Measurements from ENCODE around the gene ZHX3.

The ZHX3 gene

DNA sequence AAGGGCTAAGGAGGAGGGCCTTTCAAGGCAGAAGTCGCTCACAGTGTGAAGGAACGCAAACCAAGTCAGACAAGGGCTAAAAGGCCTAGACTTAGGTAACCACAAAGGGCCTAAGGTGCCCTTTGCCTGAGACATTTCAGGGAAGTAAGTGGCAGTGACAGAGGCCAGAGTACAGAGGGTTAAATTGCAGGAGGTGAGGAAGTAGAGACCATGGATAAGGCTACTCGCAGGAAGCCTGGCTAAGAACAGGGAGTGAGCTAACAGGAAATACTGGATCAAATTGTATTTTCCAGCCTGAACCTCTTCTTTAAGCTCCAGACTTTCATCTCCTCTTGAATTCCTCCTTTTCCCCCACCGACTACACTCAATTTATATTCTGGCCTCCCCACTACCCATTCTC is 16.6 kb downstream of the ZHX3 start:
- no peak for ATAC-seq
- Mint-ChIP-seq H3K27ac (peak overlapping the region; percentile 54), H3K4me1 (peaks cover 7% of the 10 kb centered on the region), H3K9me3 (no peaks in the 10 kb centered on the region), H3K36me3 (no peaks in the 10 kb centered on the region), H3K27me3 (no peaks in the 10 kb centered on the region), H3K4me3 (no peak overlapping the region)

DNA sequence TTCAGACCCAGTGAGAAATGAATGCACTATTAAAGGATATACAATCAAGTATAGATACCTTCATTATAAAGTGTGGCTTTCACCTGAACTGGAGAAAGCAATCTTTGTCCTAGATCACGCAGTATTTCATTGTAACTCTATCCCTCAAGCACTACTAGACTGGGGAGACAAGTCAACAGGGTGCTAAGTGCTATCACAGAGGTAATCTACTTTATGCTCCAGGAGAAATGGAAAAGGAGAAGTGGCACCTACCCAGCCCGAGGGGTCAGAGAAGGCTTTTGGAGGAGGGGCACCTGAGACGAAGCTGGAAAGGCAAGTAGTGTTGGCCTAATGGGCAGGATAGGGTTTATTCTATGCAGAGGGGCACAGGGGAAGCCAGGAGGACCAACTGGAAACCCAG is 17.1 kb downstream of the ZHX3 start:
- Mint-ChIP-seq H3K4me1 (peaks cover 7% of the 10 kb centered on the region), H3K27me3 (no peaks in the 10 kb centered on the region), H3K36me3 (no peaks in the 10 kb centered on the region), H3K9me3 (no peaks in the 10 kb centered on the region), H3K4me3 (no peak overlapping the region), H3K27ac (peak overlapping the region; percentile 54)
- ATAC-seq: no peak

DNA sequence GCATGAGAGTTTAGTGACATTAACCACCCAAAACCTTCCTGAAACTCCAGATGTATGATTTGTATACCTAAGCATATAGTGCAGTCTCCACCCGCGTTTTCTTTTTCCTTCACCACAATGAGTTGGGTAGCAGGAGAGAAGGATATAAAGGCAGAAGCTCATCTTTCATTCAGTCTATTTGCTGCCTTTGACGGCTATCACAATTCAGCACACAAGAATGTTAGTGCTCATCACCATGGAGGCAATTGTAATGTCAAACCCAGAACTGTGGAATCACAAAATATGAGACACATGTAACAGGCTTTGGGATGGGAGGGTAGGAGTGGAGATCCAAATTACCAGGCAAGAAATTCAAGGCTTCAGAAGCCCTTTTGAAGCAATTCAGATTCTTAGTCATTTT is 17.6 kb downstream of the ZHX3 start:
- no peak overlapping the region for H3K4me3 Mint-ChIP-seq
- ATAC-seq: no peak
- peak overlapping the region; percentile 54 for H3K27ac Mint-ChIP-seq
- H3K36me3 Mint-ChIP-seq: no peaks in the 10 kb centered on the region
- H3K9me3 Mint-ChIP-seq: no peaks in the 10 kb centered on the region
- H3K27me3 Mint-ChIP-seq: no peaks in the 10 kb centered on the region
- peaks cover 7% of the 10 kb centered on the region for H3K4me1 Mint-ChIP-seq

DNA sequence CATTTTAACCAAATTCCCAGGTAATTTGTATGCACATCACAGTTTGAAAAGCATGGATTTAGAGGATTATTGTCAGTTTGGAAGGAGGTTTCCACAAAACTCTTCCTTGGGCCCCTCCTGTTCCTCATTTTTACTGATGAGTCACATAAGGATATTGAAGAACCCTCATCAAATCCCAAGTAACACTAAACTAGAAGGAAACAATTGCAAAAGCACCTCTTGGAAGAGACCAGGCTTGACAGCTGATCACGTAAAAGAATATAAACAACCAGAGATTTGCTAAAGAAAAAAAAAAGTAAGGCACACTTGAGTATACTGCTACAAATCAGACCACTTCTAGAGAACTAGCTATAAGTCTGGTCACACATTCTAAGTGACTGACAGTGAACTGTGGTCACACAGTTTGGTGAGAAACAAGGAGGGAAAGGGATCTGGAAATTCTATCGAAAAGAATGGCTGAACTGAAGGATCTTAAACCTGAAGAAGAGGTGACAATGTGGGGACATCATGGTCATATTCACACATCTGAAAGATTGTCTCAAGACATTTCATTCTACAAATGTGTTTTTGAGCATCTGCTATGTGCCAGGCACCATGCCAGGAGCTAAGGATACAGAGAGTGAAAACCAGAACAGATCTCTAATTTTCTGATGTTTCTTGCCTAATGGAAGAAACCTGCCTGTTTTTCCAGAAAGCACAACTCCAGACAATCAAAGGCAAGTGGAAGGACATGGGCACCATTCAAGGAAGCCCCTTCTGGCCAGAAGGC is 24.1 kb downstream of the ZHX3 start:
- no peak for ATAC-seq
- no peak overlapping the region for H3K27ac Mint-ChIP-seq
- no peaks in the 10 kb centered on the region for H3K27me3 Mint-ChIP-seq
- no peaks in the 10 kb centered on the region for H3K36me3 Mint-ChIP-seq
- H3K9me3 Mint-ChIP-seq: no peaks in the 10 kb centered on the region
- no peak overlapping the region for H3K4me3 Mint-ChIP-seq
- H3K4me1 Mint-ChIP-seq: peaks cover 5% of the 10 kb centered on the region

DNA sequence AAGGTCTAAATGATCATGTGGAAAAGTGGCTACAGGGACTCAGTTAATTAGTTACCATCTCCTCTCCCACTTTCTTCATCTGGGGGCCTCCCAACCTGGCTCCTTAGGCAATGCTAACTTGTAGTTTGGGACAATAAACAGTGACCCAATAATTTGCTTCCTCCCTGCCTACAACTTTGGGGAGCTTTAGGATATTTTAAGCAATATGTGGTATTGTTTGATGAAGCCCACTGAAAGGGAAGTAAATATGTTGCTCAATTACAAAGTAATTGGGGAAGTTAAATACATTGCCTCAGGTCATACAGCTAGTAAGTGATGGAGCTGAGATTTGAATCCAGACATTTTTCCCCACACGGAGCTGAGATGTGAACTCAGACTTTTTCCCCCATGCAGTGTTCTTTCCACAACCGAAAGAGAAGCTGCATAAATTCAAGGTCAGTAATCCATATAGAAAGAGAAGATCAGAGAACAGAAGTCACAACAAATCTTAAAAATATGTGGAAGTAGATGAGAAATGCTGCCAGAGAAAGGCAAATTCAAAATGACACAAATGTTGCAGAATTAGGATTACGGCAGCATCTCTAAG is 26.6 kb downstream of the ZHX3 start:
- H3K4me3 Mint-ChIP-seq: no peak overlapping the region
- H3K4me1 Mint-ChIP-seq: peaks cover 5% of the 10 kb centered on the region
- H3K9me3 Mint-ChIP-seq: peaks cover 11% of the 10 kb centered on the region
- H3K27ac Mint-ChIP-seq: no peak overlapping the region
- no peak for ATAC-seq
- peaks cover 14% of the 10 kb centered on the region for H3K36me3 Mint-ChIP-seq
- H3K27me3 Mint-ChIP-seq: no peaks in the 10 kb centered on the region

DNA sequence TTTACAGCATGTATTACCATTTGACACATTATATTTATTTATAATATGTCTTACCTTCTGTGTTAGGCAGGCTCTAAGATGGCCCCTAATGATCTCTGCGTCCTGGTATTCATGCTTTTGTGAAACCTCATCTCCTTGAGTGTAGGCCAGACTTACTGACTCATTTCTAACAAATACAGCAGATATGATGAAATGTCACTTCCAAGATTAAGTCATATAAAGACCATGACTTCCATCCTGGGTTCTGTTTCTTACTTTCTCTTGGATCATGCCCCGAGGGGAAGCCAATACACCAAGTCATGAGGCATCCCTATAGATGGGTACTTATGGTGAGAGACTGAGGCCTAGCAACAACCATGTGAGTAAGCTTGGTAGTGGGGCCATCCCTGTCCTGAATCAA is 30.2 kb downstream of the ZHX3 start:
- no peaks in the 10 kb centered on the region for H3K27me3 Mint-ChIP-seq
- peaks cover 11% of the 10 kb centered on the region for H3K9me3 Mint-ChIP-seq
- no peak overlapping the region for H3K27ac Mint-ChIP-seq
- H3K4me3 Mint-ChIP-seq: no peak overlapping the region
- H3K4me1 Mint-ChIP-seq: peaks cover 5% of the 10 kb centered on the region
- no peak for ATAC-seq
- H3K36me3 Mint-ChIP-seq: peaks cover 14% of the 10 kb centered on the region

DNA sequence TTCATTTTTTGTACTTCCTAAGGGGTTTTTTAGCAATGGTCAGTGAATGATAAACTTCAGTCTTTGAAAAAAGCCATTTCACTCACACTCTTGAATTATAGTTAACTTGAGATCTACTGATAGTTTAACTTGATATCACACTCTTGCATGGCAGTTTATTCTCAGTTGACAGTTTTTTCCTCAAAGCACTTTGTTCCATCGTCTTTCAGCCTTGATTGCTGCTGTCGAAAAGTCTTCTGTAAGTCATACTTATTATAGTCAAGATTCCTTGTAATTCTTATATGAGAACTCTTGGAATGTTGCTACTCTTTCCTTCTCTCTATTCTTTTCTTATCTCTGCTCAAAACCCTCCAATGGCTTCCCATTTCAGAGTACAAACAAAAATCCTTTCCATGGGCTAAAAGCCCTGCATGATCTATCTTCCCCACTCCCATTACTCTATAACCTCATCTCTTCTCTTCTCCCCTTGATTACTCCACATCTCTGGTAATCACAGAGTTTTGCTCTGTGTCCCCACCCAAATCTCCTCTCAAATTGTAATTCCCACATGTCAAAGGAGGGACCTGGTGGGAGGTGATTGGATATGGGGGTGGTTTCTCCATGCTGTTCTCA is 31.2 kb downstream of the ZHX3 start:
- Mint-ChIP-seq H3K9me3 (peaks cover 11% of the 10 kb centered on the region), H3K27me3 (no peaks in the 10 kb centered on the region), H3K36me3 (peaks cover 14% of the 10 kb centered on the region), H3K27ac (no peak overlapping the region), H3K4me3 (no peak overlapping the region), H3K4me1 (peaks cover 5% of the 10 kb centered on the region)
- no peak for ATAC-seq

DNA sequence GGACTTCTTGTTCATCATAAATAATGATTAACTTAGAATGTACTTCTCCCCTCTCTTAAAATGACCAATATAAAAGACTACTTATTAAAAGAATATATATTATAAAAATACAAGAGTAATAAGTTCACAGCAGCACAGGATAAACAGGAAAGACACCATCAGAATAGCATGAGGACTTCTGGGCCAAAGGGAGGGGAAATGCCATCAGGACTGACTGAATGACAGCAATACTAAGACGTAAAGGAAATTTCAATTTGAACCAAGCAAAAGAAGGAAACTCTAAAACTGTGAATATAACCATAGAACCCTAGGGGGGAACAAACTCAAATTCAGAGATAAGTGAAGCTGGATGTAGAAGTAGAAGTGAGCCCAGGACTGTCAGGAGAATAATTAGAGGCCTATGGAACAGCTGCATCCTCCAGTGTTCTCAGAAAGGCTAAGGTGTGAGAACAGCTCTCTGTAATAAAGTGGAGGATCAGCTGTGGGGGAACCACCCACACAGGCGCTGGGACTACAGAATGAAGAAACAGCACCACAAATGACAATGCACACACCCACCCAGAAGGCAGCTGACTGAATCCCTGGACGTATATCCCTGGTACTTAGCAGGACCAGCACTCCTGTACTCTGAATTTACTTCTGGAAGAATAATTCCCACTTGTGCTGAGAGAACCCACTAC is 37.8 kb downstream of the ZHX3 start:
- no peaks in the 10 kb centered on the region for H3K9me3 Mint-ChIP-seq
- H3K36me3 Mint-ChIP-seq: no peaks in the 10 kb centered on the region
- H3K27me3 Mint-ChIP-seq: no peaks in the 10 kb centered on the region
- ATAC-seq: no peak
- no peak overlapping the region for H3K4me3 Mint-ChIP-seq
- H3K4me1 Mint-ChIP-seq: peaks cover 8% of the 10 kb centered on the region
- no peak overlapping the region for H3K27ac Mint-ChIP-seq

DNA sequence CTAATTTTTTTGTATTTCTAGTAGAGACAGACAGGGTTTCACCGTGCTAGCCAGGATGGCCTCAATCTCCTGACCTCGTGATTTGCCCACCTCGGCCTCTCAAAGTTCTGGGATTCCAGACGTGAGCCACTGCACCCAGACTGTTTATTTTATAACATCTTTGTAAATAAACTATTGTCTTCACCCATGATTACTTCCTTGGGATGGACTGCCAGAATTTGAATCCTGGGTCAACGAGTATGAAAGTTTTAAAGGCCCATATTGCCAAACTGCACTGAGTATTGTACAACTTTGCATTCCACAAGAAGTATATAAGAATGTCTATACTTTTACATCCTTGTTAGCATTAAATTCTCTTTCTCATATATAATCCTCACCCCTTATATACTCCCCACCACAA is 38.6 kb downstream of the ZHX3 start:
- H3K9me3 Mint-ChIP-seq: no peaks in the 10 kb centered on the region
- H3K36me3 Mint-ChIP-seq: peaks cover 5% of the 10 kb centered on the region
- H3K27ac Mint-ChIP-seq: no peak overlapping the region
- H3K27me3 Mint-ChIP-seq: no peaks in the 10 kb centered on the region
- ATAC-seq: no peak
- peaks cover 8% of the 10 kb centered on the region for H3K4me1 Mint-ChIP-seq
- H3K4me3 Mint-ChIP-seq: no peak overlapping the region

DNA sequence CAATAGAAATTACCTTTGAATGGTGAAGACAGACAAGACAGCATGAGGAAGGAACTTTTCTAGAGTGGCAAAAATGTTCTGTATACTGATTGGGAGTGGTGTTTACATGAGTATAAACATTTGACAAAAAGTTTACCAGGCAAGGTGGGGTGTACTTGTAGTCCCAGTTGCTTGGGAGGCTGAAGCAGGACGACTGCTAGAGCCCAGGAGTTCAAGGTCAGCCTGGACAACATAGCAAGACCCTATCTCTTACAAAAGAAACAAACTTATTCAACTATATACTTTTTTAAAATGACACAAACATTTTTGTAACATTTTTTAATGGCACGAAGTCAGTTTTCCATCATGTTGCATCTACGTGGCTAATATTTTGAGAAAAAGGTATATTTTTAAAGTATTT is 40.5 kb downstream of the ZHX3 start:
- H3K9me3 Mint-ChIP-seq: no peaks in the 10 kb centered on the region
- H3K4me3 Mint-ChIP-seq: no peak overlapping the region
- no peaks in the 10 kb centered on the region for H3K27me3 Mint-ChIP-seq
- H3K27ac Mint-ChIP-seq: no peak overlapping the region
- peaks cover 5% of the 10 kb centered on the region for H3K36me3 Mint-ChIP-seq
- H3K4me1 Mint-ChIP-seq: peaks cover 16% of the 10 kb centered on the region
- no peak for ATAC-seq

DNA sequence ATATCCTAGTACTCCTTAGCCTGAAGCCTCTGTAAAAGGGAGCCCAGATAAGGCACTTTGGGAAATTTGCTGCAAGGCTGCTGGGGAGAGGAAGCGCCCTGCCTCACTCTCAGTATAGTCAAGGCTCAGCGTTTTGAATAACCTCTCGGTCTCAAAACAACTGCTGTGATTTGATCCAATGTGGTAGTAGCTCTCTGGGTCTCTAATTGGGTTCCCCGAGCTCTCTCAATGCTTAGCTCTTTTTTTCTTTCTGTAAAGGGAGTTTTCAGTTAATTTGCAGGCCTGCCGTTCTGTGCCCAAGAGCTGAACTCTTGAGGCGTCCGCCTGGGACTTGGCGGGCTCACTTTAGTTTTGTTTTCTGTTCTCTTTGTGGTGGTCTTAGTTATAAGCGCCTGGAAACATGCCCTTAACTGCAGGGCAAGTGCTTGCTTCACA is 41.2 kb downstream of the ZHX3 start:
- no peak overlapping the region for H3K4me3 Mint-ChIP-seq
- H3K36me3 Mint-ChIP-seq: peaks cover 5% of the 10 kb centered on the region
- H3K4me1 Mint-ChIP-seq: peaks cover 16% of the 10 kb centered on the region
- H3K9me3 Mint-ChIP-seq: no peaks in the 10 kb centered on the region
- no peak overlapping the region for H3K27ac Mint-ChIP-seq
- no peaks in the 10 kb centered on the region for H3K27me3 Mint-ChIP-seq
- no peak for ATAC-seq

DNA sequence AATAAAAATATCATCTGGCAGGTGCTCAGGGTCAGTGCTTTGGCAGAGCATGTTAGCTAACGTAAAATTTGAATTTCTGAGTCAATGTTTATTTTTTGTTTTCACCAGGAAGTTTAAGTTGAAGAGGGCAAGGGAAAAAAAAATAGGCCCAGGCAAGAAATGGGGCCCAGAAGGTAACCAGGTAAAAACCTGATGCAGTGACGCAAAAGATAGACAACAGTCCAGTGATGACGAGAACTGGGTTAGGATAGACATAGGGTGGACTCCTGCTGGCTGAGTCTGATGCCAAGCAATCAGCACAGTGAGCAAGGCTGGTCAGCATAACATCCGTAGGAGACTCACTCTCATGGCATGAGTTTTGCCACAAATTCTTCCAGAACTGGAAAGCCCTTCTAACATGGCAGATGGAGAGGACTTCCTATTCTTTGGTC is 42.2 kb downstream of the ZHX3 start:
- no peak for ATAC-seq
- Mint-ChIP-seq H3K9me3 (no peaks in the 10 kb centered on the region), H3K36me3 (peaks cover 5% of the 10 kb centered on the region), H3K4me3 (no peak overlapping the region), H3K27me3 (no peaks in the 10 kb centered on the region), H3K27ac (no peak overlapping the region), H3K4me1 (peaks cover 16% of the 10 kb centered on the region)

DNA sequence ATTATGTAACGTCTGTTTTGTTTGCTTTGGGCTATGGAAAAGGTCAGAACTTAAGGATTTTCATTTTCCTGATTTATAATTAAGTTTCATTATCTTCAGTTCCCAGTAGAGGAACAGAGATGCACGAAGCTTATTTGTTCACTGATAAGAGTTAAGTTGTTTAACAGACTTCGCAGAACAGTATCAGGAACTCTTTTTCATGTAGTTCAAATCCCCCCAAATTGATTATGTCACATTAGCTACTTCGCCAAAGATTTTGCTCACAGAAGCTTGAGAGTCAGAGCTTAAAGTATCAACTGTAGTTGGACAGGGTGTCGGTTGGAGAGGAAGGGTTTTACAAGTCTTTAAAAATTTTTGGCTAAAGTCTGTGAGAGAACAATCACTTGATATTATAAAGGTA is 43.4 kb downstream of the ZHX3 start:
- H3K36me3 Mint-ChIP-seq: peaks cover 5% of the 10 kb centered on the region
- H3K27me3 Mint-ChIP-seq: no peaks in the 10 kb centered on the region
- no peaks in the 10 kb centered on the region for H3K9me3 Mint-ChIP-seq
- no peak overlapping the region for H3K27ac Mint-ChIP-seq
- H3K4me3 Mint-ChIP-seq: no peak overlapping the region
- no peak for ATAC-seq
- peaks cover 8% of the 10 kb centered on the region for H3K4me1 Mint-ChIP-seq

DNA sequence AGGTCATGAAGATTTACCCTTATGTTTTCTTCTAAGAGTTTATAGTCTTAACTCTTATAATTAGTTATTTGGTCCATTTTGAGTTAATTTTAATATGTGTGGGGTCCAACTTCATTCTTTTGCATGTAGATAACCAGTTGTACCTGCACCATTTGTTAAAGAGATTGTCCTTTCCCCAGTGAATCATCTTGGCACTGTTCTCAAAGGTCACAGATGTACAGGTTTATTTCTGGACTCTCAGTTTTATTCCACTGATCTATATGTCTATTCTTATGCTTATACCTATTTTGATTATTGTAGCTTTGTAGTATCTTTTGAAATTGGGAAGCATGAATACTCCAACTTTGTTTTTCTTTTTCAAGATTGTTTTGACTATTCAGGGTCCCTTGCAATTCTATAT is 44.1 kb downstream of the ZHX3 start:
- no peaks in the 10 kb centered on the region for H3K9me3 Mint-ChIP-seq
- no peak for ATAC-seq
- peaks cover 8% of the 10 kb centered on the region for H3K4me1 Mint-ChIP-seq
- no peak overlapping the region for H3K27ac Mint-ChIP-seq
- peaks cover 9% of the 10 kb centered on the region for H3K36me3 Mint-ChIP-seq
- H3K27me3 Mint-ChIP-seq: no peaks in the 10 kb centered on the region
- no peak overlapping the region for H3K4me3 Mint-ChIP-seq

DNA sequence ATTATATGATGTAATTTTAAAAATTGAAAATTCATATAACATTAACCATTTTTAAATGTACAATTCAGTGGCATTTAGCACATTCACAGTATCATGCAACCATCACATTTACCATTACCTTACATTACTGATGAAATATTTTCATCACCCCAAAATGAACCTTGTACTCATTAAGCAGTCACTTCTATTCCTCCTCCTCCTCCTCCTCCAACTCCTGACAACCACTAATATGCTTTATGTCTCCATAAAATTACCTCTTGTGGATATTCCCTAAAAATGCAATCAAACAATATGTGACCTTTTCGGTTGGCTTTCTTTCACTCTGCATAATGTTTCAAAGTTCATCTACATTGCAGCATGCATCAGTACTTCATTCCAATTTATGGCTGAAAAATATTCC is 45.2 kb downstream of the ZHX3 start:
- Mint-ChIP-seq H3K27me3 (no peaks in the 10 kb centered on the region), H3K27ac (no peak overlapping the region), H3K4me1 (peaks cover 8% of the 10 kb centered on the region), H3K9me3 (no peaks in the 10 kb centered on the region), H3K4me3 (no peak overlapping the region), H3K36me3 (peaks cover 15% of the 10 kb centered on the region)
- no peak for ATAC-seq

All from stimulated activated memory B cell treated with anti-CD40 and anti-IgM and Interleukin-4, amounts not matched to agents 10 μg/mL and 1 μg/mL and 100 μg/mL, for 72 hours (primary cell).